ENCODE data around the gene TUNAR. TPM values are rescaled to one million over a fixed set of nuclear protein-coding genes. Genes with fewer than 3 reads are reported as not detected.

The TUNAR gene
- not detected in 2 replicates for total RNA-seq

GRCh38 chr14:95876761-95877538 is at the start of gene TUNAR:
Gene TUNAR, plus strand, starts transcription at chr14:95876832.

Other genes with a start within 250 kb of the TUNAR start
- gene TCL1B, start 190.4 kb upstream of the TUNAR start, total RNA-seq = not detected in 2 replicates
- gene TCL1A, start 162.7 kb upstream of the TUNAR start, total RNA-seq = not detected in 2 replicates
- 26.3 and 34.4 TPM in 2 replicates for gene C14orf132, start 162.5 kb downstream of the TUNAR start, total RNA-seq